PC-9 (cell line): ENCODE measurements around the gene MAGI1. TPM values are rescaled to one million over a fixed set of nuclear protein-coding genes. Genes with fewer than 3 reads are reported as not detected.

Source experiments
- BruUV-seq: library from RNA; stranded (reverse); fragments of 400-500 nt; replicated peaks from 2 replicates; lab custom pipeline; 2021; lab: Mats Ljungman, UMichigan
- CTCF ChIA-PET: fragments of 300-600 bp; sonication (Branson Sonifier 250); formaldehyde crosslinking; loops from one replicate; lab custom pipeline; 2022; ENCODE audit warnings: antibody characterized with exemption; lab: Charles Lee
- POLR2A ChIA-PET: fragments of 300-600 bp; sonication (Branson Sonifier 250); formaldehyde crosslinking; loops from one replicate; lab custom pipeline; 2022; ENCODE audit warnings: antibody characterized with exemption; ENCODE audit not compliant: unreplicated experiment; lab: Charles Lee
- DNase-seq, 2 experiments: peaks; one replicate each; pipeline versions ENCODE4 v3.0.0 to v3.0.0-alpha.2; 2015 to 2022; ENCODE audit warnings: mixed read lengths in 1 of 2
- H2AFZ ChIP-seq: fragments of 200-600 bp; sonication (generic); 2 replicates; pipeline ENCODE4 v1.8.1; 2017; ENCODE audit warnings: antibody characterized with exemption
- H3F3A ChIP-seq: fragments of 200-600 bp; sonication (generic); 2 replicates; pipeline ENCODE4 v1.8.1; 2017; ENCODE audit warnings: antibody characterized with exemption, mild to moderate bottlenecking, low read depth; ENCODE audit not compliant: insufficient read depth
- H3K27ac ChIP-seq: fragments of 200-600 bp; sonication (generic); 2 replicates; pipeline ENCODE4 v1.6.1; 2016; ENCODE audit warnings: mixed run types
- H3K27me3 ChIP-seq: fragments of 200-600 bp; sonication (generic); 2 replicates; pipeline ENCODE4 v1.6.1; 2016; ENCODE audit warnings: low read depth, mixed run types; ENCODE audit not compliant: insufficient read depth
- H3K36me3 ChIP-seq: fragments of 200-600 bp; sonication (generic); 2 replicates; pipeline ENCODE4 v1.6.1; 2016; ENCODE audit warnings: low read depth, mixed run types
- H3K4me1 ChIP-seq: fragments of 200-600 bp; sonication (generic); replicated peaks from 2 replicates; pipeline ENCODE4 v1.6.1; 2016; ENCODE audit warnings: mixed run types; ENCODE audit not compliant: insufficient read depth
- H3K4me2 ChIP-seq: fragments of 200-600 bp; sonication (generic); 2 replicates; pipeline ENCODE4 v1.6.1; 2017; ENCODE audit warnings: mixed run types
- H3K4me3 ChIP-seq: fragments of 200-600 bp; sonication (generic); 2 replicates; pipeline ENCODE4 v1.6.1; 2016; ENCODE audit warnings: mixed run types
- H3K79me2 ChIP-seq: fragments of 200-600 bp; sonication (generic); 2 replicates; pipeline ENCODE4 v1.6.1; 2017; ENCODE audit warnings: low read depth, mixed run types
- H3K9me2 ChIP-seq: fragments of 200-600 bp; sonication (generic); 2 replicates; pipeline ENCODE4 v1.8.1; 2017; ENCODE audit warnings: mild to moderate bottlenecking; ENCODE audit not compliant: insufficient read depth
- H3K9me3 ChIP-seq: fragments of 200-600 bp; sonication (generic); 2 replicates; pipeline ENCODE4 v1.8.1; 2016; ENCODE audit warnings: low read depth; ENCODE audit not compliant: insufficient read depth
- H4K20me1 ChIP-seq: fragments of 200-600 bp; sonication (generic); 2 replicates; pipeline ENCODE4 v1.8.1; 2017; ENCODE audit not compliant: insufficient read depth
- CTCF ChIP-seq: fragments of 200-600 bp; sonication (generic); conservative IDR thresholded peaks from 2 replicates; pipeline ENCODE4 v1.6.1; 2017; ENCODE audit warnings: mixed run types, antibody characterized with exemption, mild to moderate bottlenecking, moderate library complexity
- EZH2 ChIP-seq: fragments of 200-600 bp; sonication (generic); IDR thresholded peaks from 2 replicates; pipeline ENCODE4 v1.8.0; 2017; ENCODE audit warnings: antibody characterized with exemption, low read depth
- intact Hi-C: fragments of 100-400 bp; cut with micrococcal nuclease; formaldehyde crosslinking; loops from one replicate; pipeline ENCODE4 v1.10.0; 2022; ENCODE audit not compliant: unreplicated experiment
- total RNA-seq: library from RNA; stranded (reverse); gene quantifications from 2 replicates; pipeline ENCODE4 v1.2.3, GENCODE V29; 2021

Gene MAGI1
- total RNA-seq, 1 experiment from 2014 or later = 23.3 TPM

- Histone ChIP-seq H2AFZ (no peak overlapping the region), H3K27me3 (no peaks in the 10 kb centered on the region), H3F3A (no peaks in the 10 kb centered on the region), H4K20me1 (no peaks in the 10 kb centered on the region), H3K4me1 (no peaks in the 10 kb centered on the region), H3K9me3 (no peaks in the 10 kb centered on the region), H3K36me3 (no peaks in the 10 kb centered on the region), H3K4me2 (no peak overlapping the region), H3K79me2 (no peaks in the 10 kb centered on the region), H3K9me2 (no peaks in the 10 kb centered on the region), H3K27ac (no peak overlapping the region), H3K4me3 (no peak overlapping the region)
- ChIA-PET CTCF (interaction anchor here (0.7 kb wide), 1 partner anchor 607 kb away, joined by 3 read pairs; no protein-coding TSS in a partner anchor), POLR2A (no interaction called here)
- intact Hi-C loops = loop anchor here (10.0 kb wide), 1 partner anchor 863 kb away; no protein-coding TSS in a partner anchor
- no TSS peak for BruUV-seq
- DNase-seq = peak in 1 of 2 experiments; percentile 48
- TF ChIP-seq EZH2 (no peak), CTCF (no peak)
These were observed 707.0 kb downstream of the MAGI1 start for GRCh38 chr3:65331730-65332129.

DNA sequence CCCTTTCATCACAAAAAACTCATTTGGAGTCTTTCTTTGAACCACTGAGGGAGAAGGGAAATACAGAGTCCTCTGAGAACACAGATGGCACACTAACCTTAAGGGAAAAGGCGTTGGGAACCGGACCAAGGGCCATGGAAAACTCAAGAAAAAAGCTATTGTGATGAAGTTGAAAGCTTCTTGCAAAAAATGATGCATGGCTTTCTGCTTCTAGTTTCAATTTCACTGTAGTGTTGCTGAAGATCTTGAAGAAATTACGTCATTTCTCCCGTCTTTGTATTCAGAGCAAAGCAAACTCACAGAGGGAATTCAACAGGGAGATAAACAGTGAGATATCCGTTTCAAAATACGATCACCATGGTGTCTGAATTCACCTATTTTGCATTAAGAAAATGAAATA lies 708.6 kb downstream of the MAGI1 start:
- TF ChIP-seq CTCF = no peak
- TF ChIP-seq EZH2 = no peak
- no peaks in the 10 kb centered on the region for H3F3A ChIP-seq
- H4K20me1 ChIP-seq = no peaks in the 10 kb centered on the region
- ChIA-PET CTCF (no interaction called here), POLR2A (no interaction called here)
- no peaks in the 10 kb centered on the region for H3K9me2 ChIP-seq
- no peak for DNase-seq
- H2AFZ ChIP-seq = no peak overlapping the region
- BruUV-seq = no TSS peak
- no peaks in the 10 kb centered on the region for H3K36me3 ChIP-seq
- H3K4me2 ChIP-seq = no peak overlapping the region
- H3K4me1 ChIP-seq = no peaks in the 10 kb centered on the region
- no peak overlapping the region for H3K4me3 ChIP-seq
- intact Hi-C loops = loop anchor here (10.0 kb wide), 1 partner anchor 865 kb away; no protein-coding TSS in a partner anchor
- no peaks in the 10 kb centered on the region for H3K79me2 ChIP-seq
- no peak overlapping the region for H3K27ac ChIP-seq
- no peaks in the 10 kb centered on the region for H3K9me3 ChIP-seq
- H3K27me3 ChIP-seq = no peaks in the 10 kb centered on the region

GRCh38 chr3:65328148-65328547 lies 710.6 kb downstream of the MAGI1 start:
- no peaks in the 10 kb centered on the region for H3K4me1 ChIP-seq
- no peak overlapping the region for H3K4me2 ChIP-seq
- H3K79me2 ChIP-seq = no peaks in the 10 kb centered on the region
- POLR2A ChIA-PET = no interaction called here
- H3K27me3 ChIP-seq = no peaks in the 10 kb centered on the region
- DNase-seq = no peak
- no peak overlapping the region for H3K27ac ChIP-seq
- CTCF ChIA-PET = no interaction called here
- H2AFZ ChIP-seq = no peak overlapping the region
- BruUV-seq = no TSS peak
- no peaks in the 10 kb centered on the region for H3K9me2 ChIP-seq
- intact Hi-C loops = loop anchor here (5.0 kb wide), 1 partner anchor 796 kb away; no protein-coding TSS in a partner anchor
- no peaks in the 10 kb centered on the region for H3K36me3 ChIP-seq
- TF ChIP-seq CTCF (no peak), EZH2 (no peak)
- H3K4me3 ChIP-seq = no peak overlapping the region
- H3K9me3 ChIP-seq = no peaks in the 10 kb centered on the region
- no peaks in the 10 kb centered on the region for H4K20me1 ChIP-seq
- no peaks in the 10 kb centered on the region for H3F3A ChIP-seq
